IMR-90 (cell line): ENCODE measurements around the gene KCNK4.

Experiments
- FOS ChIP-seq: fragments of 150-350 bp; IDR thresholded peaks from 2 replicates; pipeline ENCODE4 v1.6.1; 2016; ENCODE audit warnings: low read depth, low read length
- POLR2A ChIP-seq: IDR thresholded peaks from 2 replicates; pipeline ENCODE4 v1.6.1; 2012; ENCODE audit warnings: mild to moderate bottlenecking, low read depth, low read length
- RAD21 ChIP-seq: IDR thresholded peaks from 2 replicates; pipeline ENCODE4 v1.6.1; 2012; ENCODE audit warnings: low read length, improper control_type of control experiment
- SMC3 ChIP-seq: fragments of 150-350 bp; IDR thresholded peaks from 2 replicates; pipeline ENCODE4 v1.6.1; 2016; ENCODE audit warnings: low read depth, mild to moderate bottlenecking, antibody characterized with exemption, low read length, moderate library complexity
- TF ChIP-seq, protein P1 (sequence below): fragments of 150-350 bp; IDR thresholded peaks from 2 replicates; pipeline ENCODE4 v1.6.1; 2017; ENCODE audit warnings: mild to moderate bottlenecking, antibody characterized with exemption, low read length, low read depth
- TF ChIP-seq, protein P2 (sequence below): conservative IDR thresholded peaks from 2 replicates; pipeline ENCODE4 v1.5.1; 2012; ENCODE audit warnings: mild to moderate bottlenecking, low read depth, low read length, improper control_type of control experiment

GRCh38 chr11:64323373-64323772 is 32.3 kb downstream of the KCNK4 start:
- no peak for TF ChIP-seq FOS
- TF ChIP-seq, protein P1, sequence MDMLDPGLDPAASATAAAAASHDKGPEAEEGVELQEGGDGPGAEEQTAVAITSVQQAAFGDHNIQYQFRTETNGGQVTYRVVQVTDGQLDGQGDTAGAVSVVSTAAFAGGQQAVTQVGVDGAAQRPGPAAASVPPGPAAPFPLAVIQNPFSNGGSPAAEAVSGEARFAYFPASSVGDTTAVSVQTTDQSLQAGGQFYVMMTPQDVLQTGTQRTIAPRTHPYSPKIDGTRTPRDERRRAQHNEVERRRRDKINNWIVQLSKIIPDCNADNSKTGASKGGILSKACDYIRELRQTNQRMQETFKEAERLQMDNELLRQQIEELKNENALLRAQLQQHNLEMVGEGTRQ, result no peak
- TF ChIP-seq, protein P2, sequence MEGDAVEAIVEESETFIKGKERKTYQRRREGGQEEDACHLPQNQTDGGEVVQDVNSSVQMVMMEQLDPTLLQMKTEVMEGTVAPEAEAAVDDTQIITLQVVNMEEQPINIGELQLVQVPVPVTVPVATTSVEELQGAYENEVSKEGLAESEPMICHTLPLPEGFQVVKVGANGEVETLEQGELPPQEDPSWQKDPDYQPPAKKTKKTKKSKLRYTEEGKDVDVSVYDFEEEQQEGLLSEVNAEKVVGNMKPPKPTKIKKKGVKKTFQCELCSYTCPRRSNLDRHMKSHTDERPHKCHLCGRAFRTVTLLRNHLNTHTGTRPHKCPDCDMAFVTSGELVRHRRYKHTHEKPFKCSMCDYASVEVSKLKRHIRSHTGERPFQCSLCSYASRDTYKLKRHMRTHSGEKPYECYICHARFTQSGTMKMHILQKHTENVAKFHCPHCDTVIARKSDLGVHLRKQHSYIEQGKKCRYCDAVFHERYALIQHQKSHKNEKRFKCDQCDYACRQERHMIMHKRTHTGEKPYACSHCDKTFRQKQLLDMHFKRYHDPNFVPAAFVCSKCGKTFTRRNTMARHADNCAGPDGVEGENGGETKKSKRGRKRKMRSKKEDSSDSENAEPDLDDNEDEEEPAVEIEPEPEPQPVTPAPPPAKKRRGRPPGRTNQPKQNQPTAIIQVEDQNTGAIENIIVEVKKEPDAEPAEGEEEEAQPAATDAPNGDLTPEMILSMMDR, result no peak
- TF ChIP-seq POLR2A, result no peak
- no peak for TF ChIP-seq SMC3
- TF ChIP-seq RAD21, result no peak
